ENCODE results near the gene ADCYAP1R1.

The ADCYAP1R1 gene

DNA sequence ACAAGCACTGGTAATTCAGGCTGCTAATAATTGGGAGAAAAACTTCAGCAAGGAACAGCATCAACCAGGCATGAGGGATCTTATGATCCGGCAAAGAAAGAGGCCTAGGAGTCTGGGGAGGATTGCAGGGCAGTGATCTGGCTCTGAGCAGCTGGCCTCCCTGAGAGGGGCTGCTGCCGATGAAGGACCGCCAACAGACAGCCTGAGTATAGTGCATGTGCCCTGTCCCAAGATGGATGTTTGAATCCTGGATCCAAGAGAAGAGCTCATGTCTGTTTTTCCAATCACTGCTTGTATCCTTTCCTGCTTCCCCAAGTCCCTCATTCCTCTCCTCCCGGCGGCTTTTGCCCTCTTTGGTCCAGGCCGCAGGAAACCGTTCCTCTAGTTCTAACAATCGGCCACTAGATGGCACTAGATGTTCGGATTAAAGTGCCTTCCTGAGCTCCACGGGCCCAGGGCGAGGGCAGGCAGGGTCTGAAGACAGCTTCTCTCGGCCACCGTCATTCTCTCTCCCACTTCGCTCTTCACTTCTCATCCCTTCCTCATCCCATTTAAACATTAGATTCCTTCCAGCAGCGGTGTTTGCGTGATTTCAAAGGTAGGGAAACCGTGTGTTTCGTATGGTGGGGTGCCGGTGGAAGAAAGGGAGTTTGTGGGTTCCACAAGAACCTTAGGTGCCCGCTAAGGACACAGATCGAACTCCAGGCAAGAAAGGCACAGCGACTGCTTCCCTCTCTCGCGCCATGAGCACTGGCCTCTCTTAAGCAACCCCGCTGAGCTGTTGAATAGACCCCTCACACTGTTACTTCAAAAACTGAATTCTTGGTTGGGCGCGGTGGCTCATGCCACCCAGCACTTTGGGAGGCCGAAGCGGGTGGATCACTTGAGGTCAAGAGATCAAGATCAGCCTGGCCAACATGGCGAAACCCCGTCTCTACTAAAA is 82.4 kb downstream of the ADCYAP1R1 start:
- Histone ChIP-seq H3K9ac (no peak overlapping the region), H3K4me2 (0 out of 2 replicates have a peak overlapping the region, but pooled peaks have one; percentile 15), H4K20me1 (ENCODE audit: insufficient read depth) (no peaks in the 10 kb centered on the region), H3K27ac (no peak overlapping the region), H3K4me3 (IDR thresholded peaks at IDR 0.05; ENCODE audit: insufficient read depth, low read depth, low read length) (no peak overlapping the region), H3K36me3 (ENCODE audit: insufficient read depth) (no peaks in the 10 kb centered on the region), H3K4me1 (ENCODE audit: low read depth, poor library complexity, severe bottlenecking) (no peaks in the 10 kb centered on the region), H3K27me3 (ENCODE audit: insufficient read depth, low read depth) (no peaks in the 10 kb centered on the region), H3K79me2 (ENCODE audit: insufficient read depth, low read depth) (no peaks in the 10 kb centered on the region), H2AFZ (ENCODE audit: low read depth) (peak overlapping the region; percentile 48; the same call in 1 of the 2 replicates)
- TF ChIP-seq, protein P1, sequence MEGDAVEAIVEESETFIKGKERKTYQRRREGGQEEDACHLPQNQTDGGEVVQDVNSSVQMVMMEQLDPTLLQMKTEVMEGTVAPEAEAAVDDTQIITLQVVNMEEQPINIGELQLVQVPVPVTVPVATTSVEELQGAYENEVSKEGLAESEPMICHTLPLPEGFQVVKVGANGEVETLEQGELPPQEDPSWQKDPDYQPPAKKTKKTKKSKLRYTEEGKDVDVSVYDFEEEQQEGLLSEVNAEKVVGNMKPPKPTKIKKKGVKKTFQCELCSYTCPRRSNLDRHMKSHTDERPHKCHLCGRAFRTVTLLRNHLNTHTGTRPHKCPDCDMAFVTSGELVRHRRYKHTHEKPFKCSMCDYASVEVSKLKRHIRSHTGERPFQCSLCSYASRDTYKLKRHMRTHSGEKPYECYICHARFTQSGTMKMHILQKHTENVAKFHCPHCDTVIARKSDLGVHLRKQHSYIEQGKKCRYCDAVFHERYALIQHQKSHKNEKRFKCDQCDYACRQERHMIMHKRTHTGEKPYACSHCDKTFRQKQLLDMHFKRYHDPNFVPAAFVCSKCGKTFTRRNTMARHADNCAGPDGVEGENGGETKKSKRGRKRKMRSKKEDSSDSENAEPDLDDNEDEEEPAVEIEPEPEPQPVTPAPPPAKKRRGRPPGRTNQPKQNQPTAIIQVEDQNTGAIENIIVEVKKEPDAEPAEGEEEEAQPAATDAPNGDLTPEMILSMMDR (conservative IDR thresholded peaks at IDR 0.05; ENCODE audit: low read depth, low read length): peak; percentile 85

DNA sequence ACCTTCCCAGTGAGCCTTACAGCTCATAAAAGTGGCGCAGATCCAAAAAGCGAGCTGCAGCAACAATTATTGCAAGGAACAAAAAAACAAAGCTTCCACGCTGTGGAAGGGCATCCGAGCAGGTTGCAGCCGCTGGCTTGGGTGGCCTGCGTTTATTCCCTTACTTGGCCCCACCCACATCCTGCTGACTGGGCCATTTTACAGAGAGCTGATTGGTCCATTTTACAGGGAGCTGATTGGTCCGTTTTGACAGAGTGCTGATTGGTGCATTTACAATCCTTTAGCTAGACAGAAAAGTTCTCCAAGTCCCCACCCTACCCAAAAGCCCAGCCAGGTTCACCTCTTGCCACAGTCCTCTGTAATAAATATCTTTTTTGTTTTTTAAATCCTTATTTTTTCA is 85.1 kb downstream of the ADCYAP1R1 start:
- Histone ChIP-seq H4K20me1 (ENCODE audit: insufficient read depth) (no peaks in the 10 kb centered on the region), H3K4me3 (IDR thresholded peaks at IDR 0.05; ENCODE audit: insufficient read depth, low read depth, low read length) (no peak overlapping the region), H3K4me2 (no peak overlapping the region), H3K36me3 (ENCODE audit: insufficient read depth) (no peaks in the 10 kb centered on the region), H2AFZ (ENCODE audit: low read depth) (no peak overlapping the region), H3K27ac (no peak overlapping the region), H3K27me3 (ENCODE audit: insufficient read depth, low read depth) (no peaks in the 10 kb centered on the region), H3K79me2 (ENCODE audit: insufficient read depth, low read depth) (no peaks in the 10 kb centered on the region), H3K9ac (no peak overlapping the region), H3K4me1 (ENCODE audit: low read depth, poor library complexity, severe bottlenecking) (no peaks in the 10 kb centered on the region)
- TF ChIP-seq, protein P1 (conservative IDR thresholded peaks at IDR 0.05; ENCODE audit: low read depth, low read length): no peak

DNA sequence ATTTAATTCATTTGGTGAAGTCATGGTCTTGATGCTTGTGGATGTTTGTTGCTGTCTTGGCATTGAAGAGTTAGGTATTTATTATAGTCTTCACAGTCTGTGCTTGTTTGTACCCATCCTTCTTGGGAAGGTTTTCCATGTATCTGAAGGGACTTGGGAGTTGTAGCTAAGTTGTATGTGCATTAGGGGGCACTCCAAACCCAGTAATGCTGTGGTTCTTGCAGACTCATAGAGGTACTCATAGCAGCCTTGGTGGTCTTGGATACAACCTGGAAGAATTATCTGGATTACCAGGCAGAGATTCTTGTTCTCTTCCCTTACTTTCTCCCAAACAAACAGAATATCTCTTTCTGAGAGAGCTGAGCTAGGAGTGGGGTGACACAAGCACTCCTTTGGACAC is 93.2 kb downstream of the ADCYAP1R1 start:
- no peaks in the 10 kb centered on the region for H4K20me1 ChIP-seq (ENCODE audit: insufficient read depth)
- no peaks in the 10 kb centered on the region for H3K27me3 ChIP-seq (ENCODE audit: insufficient read depth, low read depth)
- H3K9ac ChIP-seq: no peak overlapping the region
- H3K79me2 ChIP-seq (ENCODE audit: insufficient read depth, low read depth): no peaks in the 10 kb centered on the region
- H2AFZ ChIP-seq (ENCODE audit: low read depth): no peak overlapping the region
- H3K36me3 ChIP-seq (ENCODE audit: insufficient read depth): no peaks in the 10 kb centered on the region
- TF ChIP-seq, protein P1 (conservative IDR thresholded peaks at IDR 0.05; ENCODE audit: low read depth, low read length): no peak
- no peak overlapping the region for H3K27ac ChIP-seq
- H3K4me2 ChIP-seq: no peak overlapping the region
- no peaks in the 10 kb centered on the region for H3K4me1 ChIP-seq (ENCODE audit: low read depth, poor library complexity, severe bottlenecking)
- no peak overlapping the region for H3K4me3 ChIP-seq (IDR thresholded peaks at IDR 0.05; ENCODE audit: insufficient read depth, low read depth, low read length)

DNA sequence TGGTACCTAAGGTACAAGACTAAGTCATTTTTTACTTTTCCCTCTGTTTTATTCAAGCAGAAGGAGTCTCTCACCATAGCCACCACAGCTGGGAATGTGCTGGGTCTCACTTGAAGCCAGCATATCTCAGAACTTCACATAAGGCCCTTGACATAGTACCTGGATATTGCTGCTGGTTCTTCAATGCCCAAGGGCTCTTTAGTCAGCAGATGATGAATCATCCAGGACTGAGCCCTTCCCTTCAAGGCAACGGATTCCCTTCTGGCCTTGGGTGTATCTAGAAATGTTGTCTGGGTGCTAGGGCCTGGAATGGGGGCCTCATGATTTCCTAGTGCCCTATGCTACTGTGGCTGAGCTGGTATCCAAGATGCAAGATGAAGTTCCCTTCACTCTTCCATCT is 93.9 kb downstream of the ADCYAP1R1 start:
- TF ChIP-seq, protein P1 (conservative IDR thresholded peaks at IDR 0.05; ENCODE audit: low read depth, low read length): no peak
- H3K4me2 ChIP-seq: no peak overlapping the region

More for the DNA sequence above, 93.9 kb downstream of the ADCYAP1R1 start:
- Histone ChIP-seq H3K79me2 (ENCODE audit: insufficient read depth, low read depth) (no peaks in the 10 kb centered on the region), H2AFZ (ENCODE audit: low read depth) (no peak overlapping the region), H3K9ac (no peak overlapping the region), H4K20me1 (ENCODE audit: insufficient read depth) (no peaks in the 10 kb centered on the region), H3K4me1 (ENCODE audit: low read depth, poor library complexity, severe bottlenecking) (no peaks in the 10 kb centered on the region), H3K27ac (no peak overlapping the region), H3K36me3 (ENCODE audit: insufficient read depth) (no peaks in the 10 kb centered on the region), H3K27me3 (ENCODE audit: insufficient read depth, low read depth) (no peaks in the 10 kb centered on the region), H3K4me3 (IDR thresholded peaks at IDR 0.05; ENCODE audit: insufficient read depth, low read depth, low read length) (no peak overlapping the region)
